Calu3 (cell line): ENCODE data around the gene RHBDF2. TPM values are rescaled to one million over a fixed set of nuclear protein-coding genes. Genes with fewer than 3 reads are reported as not detected.

Experiments used
- BruUV-seq: library from RNA; stranded (reverse); fragments of 400-500 nt; replicated peaks from 2 replicates; lab custom pipeline; 2021; lab: Mats Ljungman, UMichigan
- CTCF ChIA-PET: fragments of 300-600 bp; sonication (Branson Sonifier 250); formaldehyde crosslinking; loops from one replicate; lab custom pipeline; 2022; ENCODE audit warnings: antibody characterized with exemption; lab: Charles Lee
- DNase-seq: peaks from one replicate; pipeline ENCODE4 v3.0.0; 2022
- H3K27ac Mint-ChIP-seq: one replicate; pipeline ENCODE4 v1.8.0; 2022; ENCODE audit warnings: mixed read lengths; ENCODE audit not compliant: unreplicated experiment
- H3K27me3 Mint-ChIP-seq: one replicate; pipeline ENCODE4 v1.8.0; 2022; ENCODE audit warnings: mixed read lengths; ENCODE audit not compliant: unreplicated experiment
- H3K36me3 Mint-ChIP-seq: one replicate; pipeline ENCODE4 v1.8.0; 2022; ENCODE audit warnings: mild to moderate bottlenecking, moderate library complexity, mixed read lengths; ENCODE audit not compliant: insufficient read depth, unreplicated experiment
- H3K4me1 Mint-ChIP-seq: one replicate; pipeline ENCODE4 v1.8.0; 2022; ENCODE audit warnings: mild to moderate bottlenecking, low read depth, mixed read lengths; ENCODE audit not compliant: unreplicated experiment
- H3K4me3 Mint-ChIP-seq: one replicate; pipeline ENCODE4 v1.8.0; 2022; ENCODE audit warnings: mild to moderate bottlenecking, low read depth, moderate library complexity, mixed read lengths; ENCODE audit not compliant: unreplicated experiment
- H3K9me3 Mint-ChIP-seq: one replicate; pipeline ENCODE4 v1.8.0; 2022; ENCODE audit warnings: low read depth, mixed read lengths; ENCODE audit not compliant: unreplicated experiment
- intact Hi-C: fragments of 100-400 bp; cut with micrococcal nuclease; formaldehyde crosslinking; loops from one replicate; pipeline ENCODE4 v1.10.0; 2022; ENCODE audit not compliant: unreplicated experiment
- total RNA-seq: library from RNA; stranded (reverse); gene quantifications from 2 replicates; pipeline ENCODE4 v1.2.3, GENCODE V29; 2022
- TF ChIP-seq, protein P1 (sequence below): fragments of 200-600 bp; IDR thresholded peaks from one replicate; pipeline ENCODE4 v1.8.0; 2022; ENCODE audit warnings: antibody characterized with exemption; ENCODE audit not compliant: unreplicated experiment

RHBDF2 gene
- total RNA-seq, 1 experiment from 2014 or later, result 47.7 TPM

DNA sequence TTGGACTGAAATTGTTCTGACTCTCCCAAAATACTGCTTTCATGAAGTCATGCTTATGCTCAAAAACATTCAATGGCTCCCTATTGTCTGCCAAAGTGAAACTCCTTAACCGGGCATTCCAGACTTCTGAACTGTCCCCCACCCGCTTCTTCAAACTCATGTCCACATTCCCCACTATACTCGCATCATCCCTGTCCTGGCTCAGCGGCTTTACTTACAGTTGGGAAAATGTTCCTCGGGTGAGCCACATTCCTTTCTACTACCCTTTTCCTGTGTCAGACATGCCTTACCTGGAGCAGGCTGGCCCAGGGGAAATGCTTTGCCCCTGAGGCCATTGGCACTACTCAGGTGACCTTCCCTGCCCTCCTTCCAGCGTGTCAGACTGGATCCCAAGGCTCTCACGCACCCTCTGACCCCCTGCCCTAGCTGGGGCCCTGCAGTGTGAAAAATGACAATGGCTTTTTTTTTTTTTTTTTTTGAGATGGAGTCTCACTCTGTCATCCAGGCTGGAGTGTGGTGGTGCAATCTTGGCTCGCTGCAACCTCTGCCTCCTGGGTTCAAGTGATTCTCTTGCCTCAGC is 30.9 kb upstream of the RHBDF2 start:
- Mint-ChIP-seq H3K27ac (no peak overlapping the region), H3K27me3 (peaks cover 53% of the 10 kb centered on the region), H3K36me3 (no peaks in the 10 kb centered on the region), H3K4me3 (no peak overlapping the region), H3K9me3 (no peaks in the 10 kb centered on the region), H3K4me1 (peaks cover 16% of the 10 kb centered on the region)
- BruUV-seq, result no TSS peak
- CTCF ChIA-PET, result interaction anchor here (1.1 kb wide), 1 partner anchor 14 kb away, joined by 3 read pairs; no protein-coding TSS in a partner anchor
- intact Hi-C loops, result no loop called here
- DNase-seq, result no peak
- TF ChIP-seq, protein P1, sequence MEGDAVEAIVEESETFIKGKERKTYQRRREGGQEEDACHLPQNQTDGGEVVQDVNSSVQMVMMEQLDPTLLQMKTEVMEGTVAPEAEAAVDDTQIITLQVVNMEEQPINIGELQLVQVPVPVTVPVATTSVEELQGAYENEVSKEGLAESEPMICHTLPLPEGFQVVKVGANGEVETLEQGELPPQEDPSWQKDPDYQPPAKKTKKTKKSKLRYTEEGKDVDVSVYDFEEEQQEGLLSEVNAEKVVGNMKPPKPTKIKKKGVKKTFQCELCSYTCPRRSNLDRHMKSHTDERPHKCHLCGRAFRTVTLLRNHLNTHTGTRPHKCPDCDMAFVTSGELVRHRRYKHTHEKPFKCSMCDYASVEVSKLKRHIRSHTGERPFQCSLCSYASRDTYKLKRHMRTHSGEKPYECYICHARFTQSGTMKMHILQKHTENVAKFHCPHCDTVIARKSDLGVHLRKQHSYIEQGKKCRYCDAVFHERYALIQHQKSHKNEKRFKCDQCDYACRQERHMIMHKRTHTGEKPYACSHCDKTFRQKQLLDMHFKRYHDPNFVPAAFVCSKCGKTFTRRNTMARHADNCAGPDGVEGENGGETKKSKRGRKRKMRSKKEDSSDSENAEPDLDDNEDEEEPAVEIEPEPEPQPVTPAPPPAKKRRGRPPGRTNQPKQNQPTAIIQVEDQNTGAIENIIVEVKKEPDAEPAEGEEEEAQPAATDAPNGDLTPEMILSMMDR, result no peak

DNA sequence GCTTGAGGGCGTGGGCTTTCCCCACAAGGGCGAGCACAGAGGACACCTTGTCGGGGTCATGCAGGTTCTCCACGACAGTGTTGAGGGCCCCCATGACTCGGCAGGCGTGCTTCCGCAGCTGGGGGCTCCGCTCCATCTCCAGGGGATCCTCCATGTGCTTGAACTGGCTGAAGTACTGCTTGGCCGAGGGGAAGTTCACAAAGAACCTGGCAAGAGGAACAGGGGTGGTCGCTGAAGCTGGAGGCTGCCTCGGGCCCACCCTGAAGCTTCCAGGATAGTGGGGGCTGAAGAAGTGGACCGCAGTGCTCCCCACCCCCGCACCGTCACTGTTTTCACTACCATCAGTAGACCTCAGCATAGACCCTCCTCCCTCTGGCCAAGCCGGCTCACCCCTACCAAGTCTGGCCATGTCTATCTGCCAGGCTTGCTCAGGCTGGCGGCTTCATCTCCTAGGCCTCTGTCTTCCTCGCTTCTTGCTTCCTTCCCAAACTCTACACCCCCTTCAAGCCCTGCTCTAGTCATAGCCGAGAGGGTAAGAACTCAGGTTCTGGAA is 30.3 kb upstream of the RHBDF2 start:
- Mint-ChIP-seq H3K27me3 (peaks cover 53% of the 10 kb centered on the region), H3K27ac (no peak overlapping the region), H3K36me3 (no peaks in the 10 kb centered on the region), H3K4me3 (no peak overlapping the region), H3K4me1 (peaks cover 20% of the 10 kb centered on the region), H3K9me3 (no peaks in the 10 kb centered on the region)
- intact Hi-C loops, result no loop called here
- TF ChIP-seq, protein P1, result no peak
- DNase-seq, result no peak
- CTCF ChIA-PET, result no interaction called here
- no TSS peak for BruUV-seq

DNA sequence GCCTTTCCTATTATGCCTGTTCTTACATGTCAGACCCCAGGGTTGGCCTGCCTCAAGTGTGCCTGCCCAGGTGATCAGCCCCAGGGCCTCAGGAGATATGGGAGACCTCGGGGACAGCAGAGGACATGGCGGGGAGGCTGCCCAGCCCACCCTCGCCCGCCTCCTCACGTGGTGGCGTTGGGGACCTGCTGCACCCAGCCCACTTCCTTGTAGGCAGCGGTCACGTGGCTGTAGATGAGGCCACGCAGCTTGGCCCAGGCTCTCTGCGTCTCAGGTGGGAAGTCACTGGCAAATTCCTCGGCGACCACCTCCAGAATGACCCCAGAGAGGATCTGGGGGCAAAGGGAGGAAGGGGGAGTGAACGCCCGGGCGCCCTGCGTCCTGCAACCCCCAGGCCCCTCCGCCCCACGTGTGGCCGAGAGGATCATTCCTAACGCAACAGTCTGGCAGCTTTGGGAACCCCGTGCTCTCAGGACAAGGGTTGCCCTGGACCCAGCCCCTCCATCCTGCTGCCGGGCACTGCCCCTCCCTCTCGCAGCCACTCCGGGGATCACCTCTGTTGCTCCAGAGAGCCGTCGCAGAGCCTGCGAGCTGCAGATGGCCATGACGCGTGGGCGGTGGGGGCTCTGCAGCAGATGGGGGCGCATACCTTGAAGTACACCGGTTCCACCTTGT is 29.7 kb upstream of the RHBDF2 start:
- H3K9me3 Mint-ChIP-seq, result no peaks in the 10 kb centered on the region
- intact Hi-C loops, result no loop called here
- BruUV-seq, result no TSS peak
- H3K4me1 Mint-ChIP-seq, result peaks cover 20% of the 10 kb centered on the region
- H3K27me3 Mint-ChIP-seq, result peaks cover 47% of the 10 kb centered on the region
- no peaks in the 10 kb centered on the region for H3K36me3 Mint-ChIP-seq
- H3K4me3 Mint-ChIP-seq, result no peak overlapping the region
- DNase-seq, result no peak
- TF ChIP-seq, protein P1, result no peak
- no peak overlapping the region for H3K27ac Mint-ChIP-seq
- CTCF ChIA-PET, result no interaction called here

DNA sequence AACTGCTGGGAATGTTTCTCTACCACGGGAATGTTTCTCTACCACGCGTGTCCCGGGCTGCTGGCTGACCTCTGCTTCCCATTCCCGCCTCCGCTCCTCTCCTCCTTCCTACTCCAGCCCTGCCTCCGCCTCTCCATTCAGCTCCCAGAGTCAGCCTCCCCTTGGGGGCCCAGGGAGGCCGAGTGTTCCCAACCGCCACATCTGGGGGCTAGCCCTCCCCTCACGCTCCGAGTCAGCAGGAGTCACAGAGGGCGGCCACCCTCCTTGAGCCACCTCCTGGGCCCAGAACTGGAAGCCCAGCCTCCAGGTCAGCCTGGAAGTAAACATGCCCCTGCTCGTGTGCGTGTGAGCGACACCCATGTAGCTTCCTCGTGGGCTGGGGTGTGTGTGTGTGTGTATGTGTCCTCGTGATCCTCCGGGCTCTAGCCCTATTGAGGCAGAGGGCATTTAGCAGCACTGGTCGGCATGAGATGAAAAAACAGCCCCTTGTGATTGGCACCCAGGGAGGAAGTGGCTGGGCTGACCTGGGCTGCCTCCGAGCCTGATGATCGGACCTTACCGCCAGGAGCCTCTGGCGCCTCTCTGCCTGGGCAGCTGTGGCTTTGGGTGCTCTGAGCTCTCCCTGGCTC is 29.0 kb upstream of the RHBDF2 start:
- peaks cover 22% of the 10 kb centered on the region for H3K4me1 Mint-ChIP-seq
- no TSS peak for BruUV-seq
- intact Hi-C loops, result no loop called here
- H3K27me3 Mint-ChIP-seq, result peaks cover 40% of the 10 kb centered on the region
- TF ChIP-seq, protein P1, result no peak
- H3K36me3 Mint-ChIP-seq, result no peaks in the 10 kb centered on the region
- H3K9me3 Mint-ChIP-seq, result no peaks in the 10 kb centered on the region
- CTCF ChIA-PET, result interaction anchor here (0.5 kb wide), 1 partner anchor 198 kb away, joined by 3 read pairs; no protein-coding TSS in a partner anchor
- no peak for DNase-seq
- H3K4me3 Mint-ChIP-seq, result no peak overlapping the region
- H3K27ac Mint-ChIP-seq, result no peak overlapping the region
